ENCODE data around the gene MRPL32.

MRPL32 gene

GRCh38 chr7:42907316-42907715, 24.9 kb upstream of the MRPL32 start:
- Histone ChIP-seq H3K4me3 (no peak overlapping the region), H3K9ac (no peak overlapping the region), H4K20me1 (no peaks in the 10 kb centered on the region), H3K4me1 (peaks cover 14% of the 10 kb centered on the region), H3K27me3 (no peaks in the 10 kb centered on the region), H3K36me3 (0 out of 2 replicates have a peak, but pooled peaks cover 8% of the 10 kb centered on the region), H3K9me3 (no peaks in the 10 kb centered on the region), H3K27ac (no peak overlapping the region), H3K4me2 (no peak overlapping the region)
- no peak for TF ChIP-seq Cebpa-rat (IDR thresholded peaks at IDR 0.05)

GRCh38 chr7:42910306-42910705, 21.9 kb upstream of the MRPL32 start:
- Histone ChIP-seq H3K4me1 (peaks cover 19% of the 10 kb centered on the region), H3K36me3 (peaks cover 14% of the 10 kb centered on the region; the same call in 1 of the 2 replicates), H3K4me2 (peak overlapping the region; percentile 93), H3K9me3 (no peaks in the 10 kb centered on the region), H3K9ac (no peak overlapping the region), H3K4me3 (no peak overlapping the region), H3K27ac (no peak overlapping the region), H4K20me1 (no peaks in the 10 kb centered on the region), H3K27me3 (no peaks in the 10 kb centered on the region)
- TF ChIP-seq Cebpa-rat (IDR thresholded peaks at IDR 0.05), result no peak

GRCh38 chr7:42911454-42912447, 20.4 kb upstream of the MRPL32 start, which contains the start of gene C7orf25:
TSS of gene C7orf25 (minus strand) at chr7:42912070. CDS start at chr7:42910900, 1,170 bp downstream.
- H3K9ac ChIP-seq, result peak within 1 kb of the TSS; percentile 89
- H3K9me3 ChIP-seq, result no peaks in the 10 kb centered on the region
- H4K20me1 ChIP-seq, result no peaks in the 10 kb centered on the region
- H3K4me3 ChIP-seq, result peak within 1 kb of the TSS; percentile 89
- peak within 1 kb of the TSS; percentile 89 for H3K27ac ChIP-seq
- TF ChIP-seq Cebpa-rat (IDR thresholded peaks at IDR 0.05), result no peak
- peak within 1 kb of the TSS; percentile 93 for H3K4me2 ChIP-seq
- peaks cover 28% of the 10 kb centered on the region for H3K36me3 ChIP-seq
- no peaks in the 10 kb centered on the region for H3K27me3 ChIP-seq
- H3K4me1 ChIP-seq, result peaks cover 19% of the 10 kb centered on the region

GRCh38 chr7:42913591-42913990, 18.6 kb upstream of the MRPL32 start:
- Histone ChIP-seq H3K4me2 (no peak overlapping the region), H3K4me3 (no peak overlapping the region), H3K4me1 (peaks cover 19% of the 10 kb centered on the region), H4K20me1 (no peaks in the 10 kb centered on the region), H3K27me3 (no peaks in the 10 kb centered on the region), H3K9ac (no peak overlapping the region), H3K27ac (no peak overlapping the region), H3K9me3 (no peaks in the 10 kb centered on the region), H3K36me3 (peaks cover 45% of the 10 kb centered on the region)
- no peak for TF ChIP-seq Cebpa-rat (IDR thresholded peaks at IDR 0.05)

GRCh38 chr7:42914009-42914408, 18.2 kb upstream of the MRPL32 start:
- H3K4me3 ChIP-seq, result no peak overlapping the region
- no peaks in the 10 kb centered on the region for H3K9me3 ChIP-seq
- no peaks in the 10 kb centered on the region for H3K27me3 ChIP-seq
- H3K4me1 ChIP-seq, result peaks cover 19% of the 10 kb centered on the region
- H4K20me1 ChIP-seq, result no peaks in the 10 kb centered on the region
- TF ChIP-seq Cebpa-rat (IDR thresholded peaks at IDR 0.05), result no peak
- H3K27ac ChIP-seq, result no peak overlapping the region
- H3K36me3 ChIP-seq, result peaks cover 49% of the 10 kb centered on the region
- no peak overlapping the region for H3K4me2 ChIP-seq
- H3K9ac ChIP-seq, result no peak overlapping the region

GRCh38 chr7:42914421-42915045, 17.6 kb upstream of the MRPL32 start:
- Histone ChIP-seq H3K27me3 (no peaks in the 10 kb centered on the region), H3K4me2 (no peak overlapping the region), H3K4me3 (no peak overlapping the region), H3K9me3 (no peaks in the 10 kb centered on the region), H3K4me1 (peaks cover 19% of the 10 kb centered on the region), H3K9ac (no peak overlapping the region), H4K20me1 (no peaks in the 10 kb centered on the region), H3K27ac (no peak overlapping the region), H3K36me3 (peaks cover 55% of the 10 kb centered on the region)
- TF ChIP-seq Cebpa-rat (IDR thresholded peaks at IDR 0.05), result no peak

- Histone ChIP-seq H4K20me1 (no peaks in the 10 kb centered on the region), H3K9ac (no peak overlapping the region)
These were observed 16.8 kb upstream of the MRPL32 start for GRCh38 chr7:42915356-42915755.

GRCh38 chr7:42922017-42922753, 10.0 kb upstream of the MRPL32 start:
- H3K4me2 ChIP-seq, result no peak overlapping the region
- no peaks in the 10 kb centered on the region for H3K9me3 ChIP-seq
- H4K20me1 ChIP-seq, result peaks cover 31% of the 10 kb centered on the region
- peaks cover 95% of the 10 kb centered on the region for H3K36me3 ChIP-seq
- no peak overlapping the region for H3K27ac ChIP-seq
- no peaks in the 10 kb centered on the region for H3K4me1 ChIP-seq
- H3K4me3 ChIP-seq, result no peak overlapping the region
- H3K9ac ChIP-seq, result no peak overlapping the region
- no peak for TF ChIP-seq Cebpa-rat (IDR thresholded peaks at IDR 0.05)
- no peaks in the 10 kb centered on the region for H3K27me3 ChIP-seq

More at GRCh38 chr7:42915356-42915755, 16.8 kb upstream of the MRPL32 start:
- Histone ChIP-seq H3K27ac (no peak overlapping the region), H3K9me3 (no peaks in the 10 kb centered on the region), H3K4me1 (peaks cover 16% of the 10 kb centered on the region), H3K4me3 (no peak overlapping the region), H3K4me2 (no peak overlapping the region), H3K36me3 (peaks cover 55% of the 10 kb centered on the region), H3K27me3 (no peaks in the 10 kb centered on the region)
- no peak for TF ChIP-seq Cebpa-rat (IDR thresholded peaks at IDR 0.05)

GRCh38 chr7:42924223-42924838, 7.8 kb upstream of the MRPL32 start:
- H3K36me3 ChIP-seq, result peaks cover 85% of the 10 kb centered on the region
- no peak overlapping the region for H3K4me2 ChIP-seq
- H3K27ac ChIP-seq, result no peak overlapping the region
- no peak overlapping the region for H3K4me3 ChIP-seq
- no peaks in the 10 kb centered on the region for H3K27me3 ChIP-seq
- peaks cover 53% of the 10 kb centered on the region for H4K20me1 ChIP-seq
- peaks cover 15% of the 10 kb centered on the region for H3K4me1 ChIP-seq
- no peak overlapping the region for H3K9ac ChIP-seq
- H3K9me3 ChIP-seq, result no peaks in the 10 kb centered on the region
- TF ChIP-seq Cebpa-rat (IDR thresholded peaks at IDR 0.05), result no peak

Data from BLaER1 (cell line).